ENCODE measurements around the gene CD27.

DNA sequence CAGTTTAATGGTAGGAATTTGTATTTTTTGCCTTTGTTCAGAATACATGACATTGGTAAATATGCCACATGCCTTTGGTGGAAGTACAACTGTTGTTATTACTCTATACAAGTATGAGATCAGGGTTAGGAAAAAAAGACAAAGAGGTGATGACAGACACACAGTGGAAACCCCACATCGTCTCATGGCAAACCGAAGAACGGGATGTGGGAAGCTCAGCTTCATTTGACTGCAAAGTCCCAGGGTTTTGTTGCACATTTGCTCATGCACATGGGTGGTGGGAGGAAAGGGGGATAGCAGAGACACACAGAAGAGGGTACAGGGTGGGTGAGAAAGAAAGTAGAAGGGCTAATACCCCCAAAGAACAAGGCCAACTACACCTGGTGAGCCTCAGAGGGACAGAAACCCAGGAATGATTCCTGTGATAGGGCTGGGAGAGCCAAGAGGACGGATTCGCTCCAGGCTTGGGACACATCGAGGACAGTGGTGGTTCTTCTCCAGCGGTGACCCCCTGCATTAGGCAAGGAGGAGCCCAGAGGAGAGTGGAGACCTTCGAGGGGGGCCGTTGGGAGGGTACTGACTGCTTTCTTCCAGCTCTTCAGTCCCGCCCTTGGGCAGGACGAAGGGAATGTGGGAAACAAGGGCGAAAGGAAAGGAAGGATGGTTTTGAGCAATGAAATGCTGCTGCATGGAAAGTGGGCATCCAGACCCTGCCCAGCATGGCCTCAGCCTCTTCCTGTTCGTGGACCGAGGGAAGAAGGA, 17.7 kb downstream of the CD27 start:
- TF ChIP-seq, protein P1, sequence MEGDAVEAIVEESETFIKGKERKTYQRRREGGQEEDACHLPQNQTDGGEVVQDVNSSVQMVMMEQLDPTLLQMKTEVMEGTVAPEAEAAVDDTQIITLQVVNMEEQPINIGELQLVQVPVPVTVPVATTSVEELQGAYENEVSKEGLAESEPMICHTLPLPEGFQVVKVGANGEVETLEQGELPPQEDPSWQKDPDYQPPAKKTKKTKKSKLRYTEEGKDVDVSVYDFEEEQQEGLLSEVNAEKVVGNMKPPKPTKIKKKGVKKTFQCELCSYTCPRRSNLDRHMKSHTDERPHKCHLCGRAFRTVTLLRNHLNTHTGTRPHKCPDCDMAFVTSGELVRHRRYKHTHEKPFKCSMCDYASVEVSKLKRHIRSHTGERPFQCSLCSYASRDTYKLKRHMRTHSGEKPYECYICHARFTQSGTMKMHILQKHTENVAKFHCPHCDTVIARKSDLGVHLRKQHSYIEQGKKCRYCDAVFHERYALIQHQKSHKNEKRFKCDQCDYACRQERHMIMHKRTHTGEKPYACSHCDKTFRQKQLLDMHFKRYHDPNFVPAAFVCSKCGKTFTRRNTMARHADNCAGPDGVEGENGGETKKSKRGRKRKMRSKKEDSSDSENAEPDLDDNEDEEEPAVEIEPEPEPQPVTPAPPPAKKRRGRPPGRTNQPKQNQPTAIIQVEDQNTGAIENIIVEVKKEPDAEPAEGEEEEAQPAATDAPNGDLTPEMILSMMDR (IDR thresholded peaks at IDR 0.05 in 8 of 11, conservative IDR thresholded peaks at IDR 0.05 in 3 of 11) = no peak
- no peak for TF ChIP-seq POLR2A (IDR thresholded peaks at IDR 0.05)

Measured in spleen (tissue), 7 donors.